ENCODE data around the gene CLDN3. TPM values are rescaled to one million over a fixed set of nuclear protein-coding genes. Genes with fewer than 3 reads are reported as not detected.

Gene CLDN3
- total and polyA plus RNA-seq, 9 of the 15 experiments (the other 6 are each of a cell fraction or from before 2014, with no cell fraction given): 0.29 TPM; not detected in 8

DNA sequence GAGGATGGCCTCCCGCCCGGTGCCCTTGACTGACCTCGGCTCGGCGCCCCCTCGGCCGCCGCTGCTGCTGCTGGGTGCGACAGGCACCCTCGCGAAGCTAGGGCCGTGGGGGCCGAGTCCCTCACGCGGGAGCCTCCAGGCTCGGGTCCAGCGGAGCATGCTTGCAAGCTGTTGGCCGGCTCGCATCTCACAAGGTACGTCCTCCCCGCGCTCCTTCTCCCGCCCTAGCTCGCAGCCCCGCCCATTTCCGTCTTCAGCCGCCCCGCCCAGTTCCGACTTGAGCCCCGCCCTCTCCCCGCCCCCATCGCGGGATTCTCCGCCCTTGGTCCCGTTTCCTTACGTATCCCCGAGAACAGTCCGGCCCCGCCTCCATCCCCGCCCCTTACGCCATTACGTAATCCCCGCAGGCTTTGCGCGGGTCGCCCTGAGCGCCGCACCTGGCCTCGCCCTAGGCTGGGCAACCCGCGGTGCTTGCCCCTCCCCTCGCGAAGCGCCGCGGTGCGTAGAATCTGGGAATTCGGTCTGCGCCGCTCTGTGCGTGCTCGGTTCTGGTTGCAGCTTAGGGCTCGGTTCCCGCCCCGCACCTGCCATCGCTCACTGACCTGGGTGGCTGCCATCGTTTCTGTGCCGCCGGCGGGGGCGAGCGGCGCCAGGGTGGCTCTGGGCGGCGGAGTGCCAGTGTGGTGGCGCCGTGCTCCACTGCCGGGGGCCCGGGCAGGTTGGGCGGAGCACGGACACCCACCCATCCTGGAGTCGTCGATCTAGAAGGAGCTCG lies 31.3 kb downstream of the CLDN3 start, which contains the start of gene ABHD11 (continued):
- TF ChIP-seq CBX8 (IDR thresholded peaks at IDR 0.05; ENCODE audit: borderline replicate concordance, extremely low read depth, low read depth, low read length, poor library complexity, severe bottlenecking) (no peak), PHF20 (IDR thresholded peaks at IDR 0.05; ENCODE audit: partially characterized antibody) (peak; percentile 68), CBX1 (IDR thresholded peaks at IDR 0.05; ENCODE audit: low read depth) (peak; percentile 14; the same call in 1 of the 2 replicates), RBM39 (optimal IDR thresholded peaks at IDR 0.05; ENCODE audit: low read depth, low read length) (no peak), RBM15 (IDR thresholded peaks at IDR 0.05; ENCODE audit: insufficient read depth, low read length) (no peak), TRIM28 (IDR thresholded peaks at IDR 0.05) (no peak), NFATC3 (IDR thresholded peaks at IDR 0.05) (no peak), ARNT (IDR thresholded peaks at IDR 0.05) (no peak), ETS1 (conservative IDR thresholded peaks at IDR 0.05; ENCODE audit: control insufficient read depth, low read depth, low read length) (peak; percentile 76), MED1 (CRISPR knock-in tag; IDR thresholded peaks at IDR 0.05; ENCODE audit: borderline replicate concordance) (no peak), MYC (IDR thresholded peaks at IDR 0.05; ENCODE audit: low read depth, low read length) (peak; percentile 75), MYC (CRISPR knock-in tag; IDR thresholded peaks at IDR 0.05; ENCODE audit: borderline replicate concordance, low read depth) (no peak), PRMT5 (CRISPR knock-in tag; IDR thresholded peaks at IDR 0.05) (no peak), ZNF785 (CRISPR knock-in tag; IDR thresholded peaks at IDR 0.05) (no peak), ZFPM2 (CRISPR knock-in tag; IDR thresholded peaks at IDR 0.05) (peak; percentile 48; the same call in 1 of the 2 replicates), ZKSCAN8 (CRISPR knock-in tag; IDR thresholded peaks at IDR 0.05) (no peak), FUS (optimal IDR thresholded peaks at IDR 0.05; ENCODE audit: low read depth, low read length) (no peak), OTX1 (CRISPR knock-in tag; IDR thresholded peaks at IDR 0.05) (0 out of 2 replicates have a peak, but pooled peaks have one; percentile 68), WHSC1 (IDR thresholded peaks at IDR 0.05; ENCODE audit: low read length) (no peak)
- TF ChIP-seq, protein P1, sequence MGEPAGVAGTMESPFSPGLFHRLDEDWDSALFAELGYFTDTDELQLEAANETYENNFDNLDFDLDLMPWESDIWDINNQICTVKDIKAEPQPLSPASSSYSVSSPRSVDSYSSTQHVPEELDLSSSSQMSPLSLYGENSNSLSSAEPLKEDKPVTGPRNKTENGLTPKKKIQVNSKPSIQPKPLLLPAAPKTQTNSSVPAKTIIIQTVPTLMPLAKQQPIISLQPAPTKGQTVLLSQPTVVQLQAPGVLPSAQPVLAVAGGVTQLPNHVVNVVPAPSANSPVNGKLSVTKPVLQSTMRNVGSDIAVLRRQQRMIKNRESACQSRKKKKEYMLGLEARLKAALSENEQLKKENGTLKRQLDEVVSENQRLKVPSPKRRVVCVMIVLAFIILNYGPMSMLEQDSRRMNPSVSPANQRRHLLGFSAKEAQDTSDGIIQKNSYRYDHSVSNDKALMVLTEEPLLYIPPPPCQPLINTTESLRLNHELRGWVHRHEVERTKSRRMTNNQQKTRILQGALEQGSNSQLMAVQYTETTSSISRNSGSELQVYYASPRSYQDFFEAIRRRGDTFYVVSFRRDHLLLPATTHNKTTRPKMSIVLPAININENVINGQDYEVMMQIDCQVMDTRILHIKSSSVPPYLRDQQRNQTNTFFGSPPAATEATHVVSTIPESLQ (CRISPR knock-in tag; IDR thresholded peaks at IDR 0.05): no peak
- TF ChIP-seq, protein P2, sequence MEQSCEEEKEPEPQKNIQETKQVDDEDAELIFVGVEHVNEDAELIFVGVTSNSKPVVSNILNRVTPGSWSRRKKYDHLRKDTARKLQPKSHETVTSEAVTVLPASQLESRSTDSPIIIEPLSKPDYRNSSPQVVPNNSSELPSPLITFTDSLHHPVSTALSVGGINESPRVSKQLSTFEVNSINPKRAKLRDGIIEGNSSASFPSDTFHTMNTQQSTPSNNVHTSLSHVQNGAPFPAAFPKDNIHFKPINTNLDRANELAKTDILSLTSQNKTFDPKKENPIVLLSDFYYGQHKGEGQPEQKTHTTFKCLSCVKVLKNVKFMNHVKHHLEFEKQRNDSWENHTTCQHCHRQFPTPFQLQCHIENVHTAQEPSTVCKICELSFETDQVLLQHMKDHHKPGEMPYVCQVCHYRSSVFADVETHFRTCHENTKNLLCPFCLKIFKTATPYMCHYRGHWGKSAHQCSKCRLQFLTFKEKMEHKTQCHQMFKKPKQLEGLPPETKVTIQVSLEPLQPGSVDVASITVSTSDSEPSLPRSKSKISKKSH (CRISPR knock-in tag; IDR thresholded peaks at IDR 0.05): no peak
- TF ChIP-seq, protein P3, sequence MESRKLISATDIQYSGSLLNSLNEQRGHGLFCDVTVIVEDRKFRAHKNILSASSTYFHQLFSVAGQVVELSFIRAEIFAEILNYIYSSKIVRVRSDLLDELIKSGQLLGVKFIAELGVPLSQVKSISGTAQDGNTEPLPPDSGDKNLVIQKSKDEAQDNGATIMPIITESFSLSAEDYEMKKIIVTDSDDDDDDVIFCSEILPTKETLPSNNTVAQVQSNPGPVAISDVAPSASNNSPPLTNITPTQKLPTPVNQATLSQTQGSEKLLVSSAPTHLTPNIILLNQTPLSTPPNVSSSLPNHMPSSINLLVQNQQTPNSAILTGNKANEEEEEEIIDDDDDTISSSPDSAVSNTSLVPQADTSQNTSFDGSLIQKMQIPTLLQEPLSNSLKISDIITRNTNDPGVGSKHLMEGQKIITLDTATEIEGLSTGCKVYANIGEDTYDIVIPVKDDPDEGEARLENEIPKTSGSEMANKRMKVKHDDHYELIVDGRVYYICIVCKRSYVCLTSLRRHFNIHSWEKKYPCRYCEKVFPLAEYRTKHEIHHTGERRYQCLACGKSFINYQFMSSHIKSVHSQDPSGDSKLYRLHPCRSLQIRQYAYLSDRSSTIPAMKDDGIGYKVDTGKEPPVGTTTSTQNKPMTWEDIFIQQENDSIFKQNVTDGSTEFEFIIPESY (CRISPR knock-in tag; IDR thresholded peaks at IDR 0.05): peak; percentile 53; the same call in 1 of the 2 replicates
